ENCODE data around the gene CCDC157. TPM values are rescaled to one million over a fixed set of nuclear protein-coding genes. Genes with fewer than 3 reads are reported as not detected.

Gene CCDC157
- total and polyA plus RNA-seq, 9 of the 15 experiments (the other 6 are each of a cell fraction or from before 2014, with no cell fraction given), result 0.04 to 1.3 (median 0.68) TPM

DNA sequence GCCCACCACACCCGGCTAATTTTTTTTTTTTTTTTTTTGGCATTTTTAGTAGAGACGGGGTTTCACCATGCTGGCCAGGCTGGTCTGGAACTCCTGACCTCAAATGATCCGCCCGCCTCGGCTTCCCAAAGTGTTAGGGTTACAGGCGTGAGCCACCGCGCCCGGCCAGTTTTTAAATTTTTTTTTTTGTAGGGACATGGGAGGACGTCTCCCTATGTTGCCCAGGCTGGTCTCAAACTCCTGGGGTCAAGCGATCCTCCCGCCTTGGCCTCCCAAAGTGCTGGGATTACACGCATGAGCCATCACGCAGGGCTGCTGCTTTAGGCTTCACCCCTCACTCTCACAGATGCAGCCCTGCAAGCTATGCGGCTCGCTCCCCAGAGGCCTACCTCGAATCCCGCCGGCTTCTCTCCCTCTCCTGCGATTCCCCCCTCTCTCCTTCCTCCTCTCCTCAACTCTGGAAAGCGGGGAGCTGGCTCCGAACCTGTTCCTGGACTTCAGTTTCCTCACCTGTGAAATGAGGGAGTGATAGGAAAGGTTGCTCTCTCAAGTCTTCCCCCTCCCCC is 926 bp downstream of the CCDC157 start (continued):
- no peak for TF ChIP-seq ZBTB9 (CRISPR knock-in tag; IDR thresholded peaks at IDR 0.05)
- TF ChIP-seq JUNB (CRISPR knock-in tag; conservative IDR thresholded peaks at IDR 0.05), result no peak
- TF ChIP-seq HMGXB4 (CRISPR knock-in tag; IDR thresholded peaks at IDR 0.05), result no peak
- no peak for TF ChIP-seq ZNF583 (CRISPR knock-in tag; IDR thresholded peaks at IDR 0.05)
- no peak for TF ChIP-seq GTF2A2 (tag; IDR thresholded peaks at IDR 0.05)
- no peak for TF ChIP-seq HIVEP1 (CRISPR knock-in tag; IDR thresholded peaks at IDR 0.05)
- TF ChIP-seq SAP30 (IDR thresholded peaks at IDR 0.05; ENCODE audit: borderline replicate concordance, insufficient read depth, low read depth, low read length, poor library complexity, severe bottlenecking), result no peak
- no peak for TF ChIP-seq TCF15 (CRISPR knock-in tag; IDR thresholded peaks at IDR 0.05)
- TF ChIP-seq SRSF7 (optimal IDR thresholded peaks at IDR 0.05; ENCODE audit: low read depth, low read length), result no peak
- TF ChIP-seq DEAF1 (CRISPR knock-in tag; IDR thresholded peaks at IDR 0.05), result no peak
